Measurements from ENCODE around the gene MCCC2.
"Not testable (repeated sequence)": the region's sequence is repeated elsewhere in the genome, so short reads cannot be mapped to it uniquely, and the experiment has no call there.

The MCCC2 gene

GRCh38 chr5:71650940-71651339, 63.8 kb downstream of the MCCC2 start:
- in situ Hi-C loops (cut with HindIII; ENCODE audit: low pct_ligation_motif_present, low pct_unique_long_range_greater_than_20kb, low sequenced_read_pairs); DNase-seq: not testable (repeated sequence)

- in situ Hi-C loops (cut with HindIII; ENCODE audit: low pct_ligation_motif_present, low pct_unique_long_range_greater_than_20kb, low sequenced_read_pairs): no loop called here
- DNase-seq: no peak
These were observed 64.4 kb downstream of the MCCC2 start for GRCh38 chr5:71651579-71651978.

GRCh38 chr5:71652349-71652748, 65.2 kb downstream of the MCCC2 start:
- DNase-seq: no peak
- in situ Hi-C loops (cut with HindIII; ENCODE audit: low pct_ligation_motif_present, low pct_unique_long_range_greater_than_20kb, low sequenced_read_pairs): no loop called here

GRCh38 chr5:71652803-71653543, 65.8 kb downstream of the MCCC2 start:
- DNase-seq: no peak
- in situ Hi-C loops (cut with HindIII; ENCODE audit: low pct_ligation_motif_present, low pct_unique_long_range_greater_than_20kb, low sequenced_read_pairs): no loop called here

GRCh38 chr5:71658916-71659662, 71.9 kb downstream of the MCCC2 start:
- in situ Hi-C loops (cut with HindIII; ENCODE audit: low pct_ligation_motif_present, low pct_unique_long_range_greater_than_20kb, low sequenced_read_pairs): no loop called here
- peak; percentile 10 for DNase-seq

- no peak for DNase-seq
- in situ Hi-C loops (cut with HindIII; ENCODE audit: low pct_ligation_motif_present, low pct_unique_long_range_greater_than_20kb, low sequenced_read_pairs): no loop called here
These were observed 75.2 kb downstream of the MCCC2 start for GRCh38 chr5:71662381-71662780.

GRCh38 chr5:71663191-71663969, 76.2 kb downstream of the MCCC2 start:
- no peak for DNase-seq
- in situ Hi-C loops (cut with HindIII; ENCODE audit: low pct_ligation_motif_present, low pct_unique_long_range_greater_than_20kb, low sequenced_read_pairs): no loop called here

GRCh38 chr5:71664615-71665014, 77.5 kb downstream of the MCCC2 start:
- DNase-seq; in situ Hi-C loops (cut with HindIII; ENCODE audit: low pct_ligation_motif_present, low pct_unique_long_range_greater_than_20kb, low sequenced_read_pairs): not testable (repeated sequence)

GRCh38 chr5:71666321-71666720, 79.2 kb downstream of the MCCC2 start:
- no peak for DNase-seq
- in situ Hi-C loops (cut with HindIII; ENCODE audit: low pct_ligation_motif_present, low pct_unique_long_range_greater_than_20kb, low sequenced_read_pairs): no loop called here

- in situ Hi-C loops (cut with HindIII; ENCODE audit: low pct_ligation_motif_present, low pct_unique_long_range_greater_than_20kb, low sequenced_read_pairs): no loop called here
- no peak for DNase-seq
These were observed 90.8 kb downstream of the MCCC2 start for GRCh38 chr5:71677977-71678376.

GRCh38 chr5:71679714-71680113, 92.6 kb downstream of the MCCC2 start:
- no peak for DNase-seq
- in situ Hi-C loops (cut with HindIII; ENCODE audit: low pct_ligation_motif_present, low pct_unique_long_range_greater_than_20kb, low sequenced_read_pairs): no loop called here

- no peak for DNase-seq
- in situ Hi-C loops (cut with HindIII; ENCODE audit: low pct_ligation_motif_present, low pct_unique_long_range_greater_than_20kb, low sequenced_read_pairs): no loop called here
These were observed 93.4 kb downstream of the MCCC2 start for GRCh38 chr5:71680510-71680909.

GRCh38 chr5:71681296-71681695, 94.2 kb downstream of the MCCC2 start:
- in situ Hi-C loops (cut with HindIII; ENCODE audit: low pct_ligation_motif_present, low pct_unique_long_range_greater_than_20kb, low sequenced_read_pairs): no loop called here
- no peak for DNase-seq

- DNase-seq: no peak
- in situ Hi-C loops (cut with HindIII; ENCODE audit: low pct_ligation_motif_present, low pct_unique_long_range_greater_than_20kb, low sequenced_read_pairs): no loop called here
These were observed 97.2 kb downstream of the MCCC2 start for GRCh38 chr5:71684309-71684708.

GRCh38 chr5:71693828-71694427, 106.8 kb downstream of the MCCC2 start:
- DNase-seq: no peak
- in situ Hi-C loops (cut with HindIII; ENCODE audit: low pct_ligation_motif_present, low pct_unique_long_range_greater_than_20kb, low sequenced_read_pairs): no loop called here

GRCh38 chr5:71695071-71695470, 107.9 kb downstream of the MCCC2 start:
- DNase-seq: no peak
- in situ Hi-C loops (cut with HindIII; ENCODE audit: low pct_ligation_motif_present, low pct_unique_long_range_greater_than_20kb, low sequenced_read_pairs): no loop called here

- no peak for DNase-seq
- in situ Hi-C loops (cut with HindIII; ENCODE audit: low pct_ligation_motif_present, low pct_unique_long_range_greater_than_20kb, low sequenced_read_pairs): no loop called here
These were observed 108.5 kb downstream of the MCCC2 start for GRCh38 chr5:71695595-71695994.

GRCh38 chr5:71697967-71698366, 110.8 kb downstream of the MCCC2 start:
- DNase-seq: no peak
- in situ Hi-C loops (cut with HindIII; ENCODE audit: low pct_ligation_motif_present, low pct_unique_long_range_greater_than_20kb, low sequenced_read_pairs): no loop called here

GRCh38 chr5:71699233-71699632, 112.1 kb downstream of the MCCC2 start:
- in situ Hi-C loops (cut with HindIII; ENCODE audit: low pct_ligation_motif_present, low pct_unique_long_range_greater_than_20kb, low sequenced_read_pairs): no loop called here
- DNase-seq: no peak

Measured in ACHN (cell line).